H1 (cell line): Measurements from ENCODE around the gene FSTL4. TPM values are rescaled to one million over a fixed set of nuclear protein-coding genes. Genes with fewer than 3 reads are reported as not detected.

ENCODE experiments used
- CTCF ChIA-PET: fragments of 300-600 bp; sonication (Branson Sonifier 250); formaldehyde crosslinking; loops from one replicate; lab custom pipeline; 2021; ENCODE audit not compliant: partially characterized antibody; lab: Charles Lee
- POLR2A ChIA-PET: fragments of 300-600 bp; sonication (Branson Sonifier 250); formaldehyde crosslinking; loops from one replicate; lab custom pipeline; 2021; ENCODE audit warnings: inconsistent platforms; ENCODE audit not compliant: partially characterized antibody; lab: Charles Lee
- DNase-seq, 2 experiments: peaks; one replicate each; pipeline versions ENCODE4 v3.0.0 to v3.0.0-alpha.2; 2010 to 2022; ENCODE audit warnings: low spot score in 2 of 2, low read depth in 1 of 2, mixed read lengths in 1 of 2
- FAIRE-seq: peaks from 2 replicates; lab custom pipeline; 2011; peaks lifted over from hg19 to GRCh38; lab: Jason Lieb, UNC
- H2AFZ ChIP-seq: 2 replicates; pipeline ENCODE4 v1.8.1; 2012; ENCODE audit warnings: low read length, inconsistent platforms
- H2AK5ac ChIP-seq: 2 replicates; pipeline ENCODE4 v1.6.1; 2013; ENCODE audit warnings: low read depth, low read length
- H2BK120ac ChIP-seq: replicated peaks from 2 replicates; pipeline ENCODE3; 2013; ENCODE audit warnings: low read depth, low read length, inconsistent platforms
- H2BK12ac ChIP-seq: 2 replicates; pipeline ENCODE4 v1.6.1; 2013; ENCODE audit warnings: low read depth, low read length
- H2BK15ac ChIP-seq: 2 replicates; pipeline ENCODE4 v1.6.1; 2013; ENCODE audit warnings: low read length
- H2BK20ac ChIP-seq: 2 replicates; pipeline ENCODE4 v1.6.1; 2013; ENCODE audit warnings: low read length
- H2BK5ac ChIP-seq: 2 replicates; pipeline ENCODE4 v1.6.1; 2013; ENCODE audit warnings: low read depth, low read length
- H3K14ac ChIP-seq: 2 replicates; pipeline ENCODE4 v1.6.1; 2013; ENCODE audit warnings: inconsistent platforms; ENCODE audit not compliant: insufficient read length
- H3K18ac ChIP-seq: 2 replicates; pipeline ENCODE4 v1.6.1; 2013; ENCODE audit warnings: low read length; ENCODE audit errors: extremely low read depth
- H3K23ac ChIP-seq: 2 replicates; pipeline ENCODE4 v1.6.1; 2013; ENCODE audit warnings: inconsistent platforms; ENCODE audit not compliant: insufficient read length
- H3K23me2 ChIP-seq: 2 replicates; pipeline ENCODE4 v1.6.1; 2013; ENCODE audit warnings: low read depth, low read length
- H3K27ac ChIP-seq: 2 replicates; pipeline ENCODE4 v1.6.1; 2011; ENCODE audit warnings: low read depth, low read length, inconsistent platforms
- H3K27me3 ChIP-seq, 4 experiments: replicated peaks in 1 of 4; 1 replicate in 1 of 4; 2 replicates in 3 of 4; pipeline versions ENCODE4 v1.6.1 to v1.8.1; 2011 to 2013; ENCODE audit warnings: low read length in 3 of 4, mild to moderate bottlenecking in 3 of 4, inconsistent platforms in 2 of 4, mixed read lengths in 2 of 4, moderate library complexity in 1 of 4; ENCODE audit not compliant: control insufficient read depth in 3 of 4, insufficient read depth in 3 of 4; ENCODE audit errors: extremely low read depth in 1 of 4
- H3K36me3 ChIP-seq, 4 experiments: 2 replicates each; pipeline versions ENCODE4 v1.6.1 to v1.8.1; 2011 to 2013; ENCODE audit warnings: mild to moderate bottlenecking in 4 of 4, low read length in 3 of 4, moderate library complexity in 2 of 4, control low read depth in 1 of 4, inconsistent platforms in 1 of 4; ENCODE audit not compliant: insufficient read depth in 4 of 4, control insufficient read depth in 2 of 4
- H3K4ac ChIP-seq: replicated peaks from 2 replicates; pipeline ENCODE3; 2013; ENCODE audit warnings: low read length, low read depth, mixed read lengths, inconsistent platforms; ENCODE audit not compliant: insufficient read length
- H3K4me1 ChIP-seq, 4 experiments: replicated peaks in 1 of 4; 1 replicate in 1 of 4; 2 replicates in 3 of 4; pipeline versions ENCODE4 v1.6.1 to v1.8.1; 2011 to 2013; ENCODE audit warnings: low read length in 3 of 4, inconsistent platforms in 2 of 4, mixed read lengths in 1 of 4; ENCODE audit not compliant: insufficient read depth in 4 of 4, control insufficient read depth in 3 of 4
- H3K4me2 ChIP-seq, 2 experiments: 2 replicates each; pipeline versions ENCODE4 v1.6.1 to v1.8.1; 2011 to 2013; ENCODE audit warnings: low read depth in 2 of 2, low read length in 2 of 2, control low read depth in 1 of 2, inconsistent platforms in 1 of 2, mild to moderate bottlenecking in 1 of 2; ENCODE audit not compliant: insufficient read depth in 1 of 2
- H3K4me3 ChIP-seq, 4 experiments: fragments of 200-600, 300-600 bp in 1 of 4; sonication (generic), shearing (Covaris generic), sonication (Bioruptor Twin) in 1 of 4; 2 replicates each; pipeline versions ENCODE4 v1.5.1 to v1.8.1; 2011 to 2016; ENCODE audit warnings: low read length in 4 of 4, low read depth in 3 of 4, control low read depth in 2 of 4, inconsistent platforms in 2 of 4, mild to moderate bottlenecking in 2 of 4, mixed read lengths in 1 of 4, moderate library complexity in 1 of 4; ENCODE audit not compliant: insufficient read depth in 2 of 4; ENCODE audit errors: extremely low read depth in 1 of 4
- H3K56ac ChIP-seq: replicated peaks from 2 replicates; pipeline ENCODE3; 2013; ENCODE audit warnings: low read depth, mild to moderate bottlenecking, mixed read lengths, low read length, inconsistent platforms; ENCODE audit not compliant: insufficient read length
- H3K79me1 ChIP-seq: 2 replicates; pipeline ENCODE4 v1.6.1; 2013; ENCODE audit warnings: low read depth, low read length, control low read depth
- H3K79me2 ChIP-seq, 2 experiments: 2 replicates each; pipeline versions ENCODE4 v1.6.1 to v1.8.1; 2012 to 2013; ENCODE audit warnings: low read length in 2 of 2, mild to moderate bottlenecking in 2 of 2, inconsistent platforms in 1 of 2; ENCODE audit not compliant: insufficient read depth in 2 of 2, control insufficient read depth in 1 of 2
- H3K9ac ChIP-seq, 4 experiments: replicated peaks in 1 of 4; 1 replicate in 1 of 4; 2 replicates in 3 of 4; pipeline versions ENCODE4 v1.6.1 to v1.8.1; 2011 to 2013; ENCODE audit warnings: low read depth in 3 of 4, low read length in 3 of 4, control low read depth in 2 of 4, mild to moderate bottlenecking in 2 of 4, moderate library complexity in 2 of 4, inconsistent platforms in 1 of 4; ENCODE audit errors: extremely low read depth in 1 of 4
- H3K9me3 ChIP-seq, 2 experiments: 2 replicates each; pipeline versions ENCODE4 v1.6.1 to v1.8.1; 2012 to 2013; ENCODE audit warnings: mild to moderate bottlenecking in 2 of 2, moderate library complexity in 2 of 2, control low read depth in 1 of 2, inconsistent platforms in 1 of 2, low read depth in 1 of 2, low read length in 1 of 2, mixed read lengths in 1 of 2; ENCODE audit not compliant: insufficient read depth in 2 of 2
- H4K20me1 ChIP-seq, 2 experiments: replicated peaks in 1 of 2; 2 replicates each; pipeline versions ENCODE3 to v1.8.1; 2011 to 2013; ENCODE audit warnings: inconsistent platforms in 2 of 2, low read length in 2 of 2, mild to moderate bottlenecking in 1 of 2; ENCODE audit not compliant: insufficient read depth in 2 of 2, control insufficient read depth in 1 of 2
- H4K5ac ChIP-seq: 2 replicates; pipeline ENCODE4 v1.6.1; 2013; ENCODE audit warnings: low read length, low read depth, mixed read lengths, inconsistent platforms; ENCODE audit not compliant: insufficient read length
- H4K8ac ChIP-seq: 2 replicates; pipeline ENCODE4 v1.8.0; 2013; ENCODE audit warnings: mild to moderate bottlenecking, moderate library complexity, low read length, inconsistent platforms; ENCODE audit not compliant: insufficient read depth; ENCODE audit errors: extremely low read depth
- H4K91ac ChIP-seq: replicated peaks from 2 replicates; pipeline ENCODE3; 2013; ENCODE audit warnings: low read length, mixed read lengths, inconsistent platforms; ENCODE audit not compliant: insufficient read length
- MAX ChIP-seq: IDR thresholded peaks from 2 replicates; pipeline ENCODE4 v1.6.1; 2012; ENCODE audit warnings: inconsistent platforms
- NANOG ChIP-seq: IDR thresholded peaks from 2 replicates; pipeline ENCODE4 v1.6.1; 2011; ENCODE audit warnings: low read length, low read depth, mild to moderate bottlenecking, inconsistent platforms; ENCODE audit not compliant: insufficient read depth, poor library complexity, severe bottlenecking
- WGBS, 2 experiments: shearing (Covaris generic) in 1 of 2; methylation state at CpG; one replicate each; pipeline versions ENCODE4 v1.1.6 to v1.1.7; 2013 to 2015; ENCODE audit warnings: low lambda C conversion rate in 2 of 2, mixed read lengths in 2 of 2, inconsistent platforms in 1 of 2, low coverage in 1 of 2, missing lambda C conversion rate in 1 of 2; ENCODE audit not compliant: insufficient replicate concordance in 2 of 2, insufficient coverage in 1 of 2, insufficient read length in 1 of 2; ENCODE audit errors: extremely low coverage in 1 of 2, missing lambda C conversion rate in 1 of 2; 5-methylcytosine and 5-hydroxymethylcytosine counted together
- polyA plus RNA-seq, 7 experiments: library from polyadenylated mRNA; depleted of rRNA in 3 of 7; stranded (reverse) in 5 of 7; unstranded in 2 of 7; fragments of >200 nt in 5 of 7; fragments of 200-250 nt in 2 of 7; gene quantifications; 1 replicate in 5 of 7; 2 replicates in 1 of 7; 4 replicates in 1 of 7; pipeline versions ENCODE4 v1.2.1 to v1.2.3, GENCODE V29; 2011 to 2013; ENCODE audit warnings: missing spikeins in 2 of 7, mixed read lengths in 2 of 7
- total RNA-seq: library from RNA; stranded (reverse); fragmentation: NEBNext Ultra II Directional; extraction: Animal tissue kit (Norgen Biotek cat#: 25700); gene quantifications from 2 replicates; pipeline ENCODE4 v1.2.1, GENCODE V29; 2021

FSTL4 gene
- total and polyA plus RNA-seq, 2 of the 8 experiments (the other 6 are each of a cell fraction or from before 2014, with no cell fraction given) = 3.1 to 4.1 TPM

- Histone ChIP-seq H3K36me3 (no peaks in the 10 kb centered on the region; a peak in 1 of 8 replicates), H4K8ac (0 out of 2 replicates have a peak overlapping the region, but pooled peaks have one; percentile 16), H3K14ac (no peak overlapping the region), H3K79me2 (no peaks in the 10 kb centered on the region), H2BK120ac (no peak overlapping the region), H3K27ac (no peak overlapping the region), H2BK15ac (no peak overlapping the region), H2AFZ (no peak overlapping the region), H2AK5ac (no peak overlapping the region; the same call in 1 of the 2 replicates), H3K23me2 (no peaks in the 10 kb centered on the region; the same call in 1 of the 2 replicates), H4K5ac (no peak overlapping the region), H4K20me1 (no peaks in the 10 kb centered on the region), H3K23ac (no peak overlapping the region), H3K79me1 (no peaks in the 10 kb centered on the region), H3K27me3 (no peaks in the 10 kb centered on the region), H3K4ac (no peak overlapping the region), H3K56ac (no peak overlapping the region), H2BK5ac (no peak overlapping the region; the same call in 1 of the 2 replicates), H3K4me3 (no peak overlapping the region), H4K91ac (no peak overlapping the region), H3K9me3 (no peaks in the 10 kb centered on the region), H2BK20ac (no peak overlapping the region), H3K4me1 (no peaks in the 10 kb centered on the region), H3K18ac (no peak overlapping the region), H3K4me2 (no peak overlapping the region), H2BK12ac (no peak overlapping the region), H3K9ac (no peak overlapping the region)
- TF ChIP-seq NANOG (no peak), MAX (0 out of 2 replicates have a peak, but pooled peaks have one; percentile 30)
- WGBS, 2 experiments = 82% methylated on average over 10 of the region's 10 CpGs; no CpG with 5 or more reads in 1 of the 2 experiments
- ChIA-PET POLR2A (no interaction called here), CTCF (interaction anchor here (0.7 to 1.2 kb wide), 3 partner anchors 10 to 208 kb away, joined by 3 to 4 read pairs (median 3); partner anchors contain the start of gene HSPA4)
- FAIRE-seq (no peak), DNase-seq (no peak)
These were observed 352.9 kb downstream of the FSTL4 start for GRCh38 chr5:133259199-133259997.
